ENCODE measurements around the gene HMGB1.

DNA sequence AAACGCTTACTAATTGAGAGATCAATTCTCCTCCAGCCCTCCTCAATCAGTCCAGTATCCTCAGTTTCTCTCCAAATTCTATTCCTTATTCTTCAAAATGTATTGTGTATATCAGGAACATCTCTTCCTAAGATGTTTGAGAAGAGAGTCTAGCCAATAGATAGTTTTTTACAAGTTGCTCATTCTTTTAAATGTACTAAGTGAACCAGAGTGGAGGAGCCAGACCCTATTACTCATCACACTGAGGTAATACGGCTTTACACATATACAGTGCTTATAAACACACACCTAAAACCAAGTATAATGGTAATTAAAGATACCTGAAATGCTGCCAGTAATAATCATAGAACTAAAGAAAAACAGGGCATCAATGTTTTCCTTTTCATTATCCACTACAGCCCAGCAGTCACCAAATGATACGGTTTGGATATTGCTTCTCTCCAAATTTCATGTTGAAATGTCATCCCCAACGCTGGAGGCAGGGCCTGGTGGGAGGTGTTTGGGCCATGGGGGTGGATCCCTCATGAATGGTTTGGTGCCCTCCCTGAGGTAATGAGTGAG is 45.2 kb upstream of the HMGB1 start:
- TF ChIP-seq, protein P1, sequence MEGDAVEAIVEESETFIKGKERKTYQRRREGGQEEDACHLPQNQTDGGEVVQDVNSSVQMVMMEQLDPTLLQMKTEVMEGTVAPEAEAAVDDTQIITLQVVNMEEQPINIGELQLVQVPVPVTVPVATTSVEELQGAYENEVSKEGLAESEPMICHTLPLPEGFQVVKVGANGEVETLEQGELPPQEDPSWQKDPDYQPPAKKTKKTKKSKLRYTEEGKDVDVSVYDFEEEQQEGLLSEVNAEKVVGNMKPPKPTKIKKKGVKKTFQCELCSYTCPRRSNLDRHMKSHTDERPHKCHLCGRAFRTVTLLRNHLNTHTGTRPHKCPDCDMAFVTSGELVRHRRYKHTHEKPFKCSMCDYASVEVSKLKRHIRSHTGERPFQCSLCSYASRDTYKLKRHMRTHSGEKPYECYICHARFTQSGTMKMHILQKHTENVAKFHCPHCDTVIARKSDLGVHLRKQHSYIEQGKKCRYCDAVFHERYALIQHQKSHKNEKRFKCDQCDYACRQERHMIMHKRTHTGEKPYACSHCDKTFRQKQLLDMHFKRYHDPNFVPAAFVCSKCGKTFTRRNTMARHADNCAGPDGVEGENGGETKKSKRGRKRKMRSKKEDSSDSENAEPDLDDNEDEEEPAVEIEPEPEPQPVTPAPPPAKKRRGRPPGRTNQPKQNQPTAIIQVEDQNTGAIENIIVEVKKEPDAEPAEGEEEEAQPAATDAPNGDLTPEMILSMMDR (conservative IDR thresholded peaks at IDR 0.05; ENCODE audit: low read length) = no peak
- TF ChIP-seq EZH2phosphoT487 (IDR thresholded peaks at IDR 0.05; ENCODE audit: borderline replicate concordance) = no peak
